ENCODE results near the gene NUP210L.

Gene NUP210L

GRCh38 chr1:154186852-154187501 lies 32.1 kb upstream of the NUP210L start:
- TF ChIP-seq, protein P1, sequence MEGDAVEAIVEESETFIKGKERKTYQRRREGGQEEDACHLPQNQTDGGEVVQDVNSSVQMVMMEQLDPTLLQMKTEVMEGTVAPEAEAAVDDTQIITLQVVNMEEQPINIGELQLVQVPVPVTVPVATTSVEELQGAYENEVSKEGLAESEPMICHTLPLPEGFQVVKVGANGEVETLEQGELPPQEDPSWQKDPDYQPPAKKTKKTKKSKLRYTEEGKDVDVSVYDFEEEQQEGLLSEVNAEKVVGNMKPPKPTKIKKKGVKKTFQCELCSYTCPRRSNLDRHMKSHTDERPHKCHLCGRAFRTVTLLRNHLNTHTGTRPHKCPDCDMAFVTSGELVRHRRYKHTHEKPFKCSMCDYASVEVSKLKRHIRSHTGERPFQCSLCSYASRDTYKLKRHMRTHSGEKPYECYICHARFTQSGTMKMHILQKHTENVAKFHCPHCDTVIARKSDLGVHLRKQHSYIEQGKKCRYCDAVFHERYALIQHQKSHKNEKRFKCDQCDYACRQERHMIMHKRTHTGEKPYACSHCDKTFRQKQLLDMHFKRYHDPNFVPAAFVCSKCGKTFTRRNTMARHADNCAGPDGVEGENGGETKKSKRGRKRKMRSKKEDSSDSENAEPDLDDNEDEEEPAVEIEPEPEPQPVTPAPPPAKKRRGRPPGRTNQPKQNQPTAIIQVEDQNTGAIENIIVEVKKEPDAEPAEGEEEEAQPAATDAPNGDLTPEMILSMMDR (IDR thresholded peaks at IDR 0.05) = no peak

GRCh38 chr1:154186177-154186576 lies 31.3 kb upstream of the NUP210L start:
- TF ChIP-seq, protein P1 (IDR thresholded peaks at IDR 0.05) = peak; percentile 88

GRCh38 chr1:154183046-154183915 lies 28.4 kb upstream of the NUP210L start:
- TF ChIP-seq, protein P1 (IDR thresholded peaks at IDR 0.05) = no peak

DNA sequence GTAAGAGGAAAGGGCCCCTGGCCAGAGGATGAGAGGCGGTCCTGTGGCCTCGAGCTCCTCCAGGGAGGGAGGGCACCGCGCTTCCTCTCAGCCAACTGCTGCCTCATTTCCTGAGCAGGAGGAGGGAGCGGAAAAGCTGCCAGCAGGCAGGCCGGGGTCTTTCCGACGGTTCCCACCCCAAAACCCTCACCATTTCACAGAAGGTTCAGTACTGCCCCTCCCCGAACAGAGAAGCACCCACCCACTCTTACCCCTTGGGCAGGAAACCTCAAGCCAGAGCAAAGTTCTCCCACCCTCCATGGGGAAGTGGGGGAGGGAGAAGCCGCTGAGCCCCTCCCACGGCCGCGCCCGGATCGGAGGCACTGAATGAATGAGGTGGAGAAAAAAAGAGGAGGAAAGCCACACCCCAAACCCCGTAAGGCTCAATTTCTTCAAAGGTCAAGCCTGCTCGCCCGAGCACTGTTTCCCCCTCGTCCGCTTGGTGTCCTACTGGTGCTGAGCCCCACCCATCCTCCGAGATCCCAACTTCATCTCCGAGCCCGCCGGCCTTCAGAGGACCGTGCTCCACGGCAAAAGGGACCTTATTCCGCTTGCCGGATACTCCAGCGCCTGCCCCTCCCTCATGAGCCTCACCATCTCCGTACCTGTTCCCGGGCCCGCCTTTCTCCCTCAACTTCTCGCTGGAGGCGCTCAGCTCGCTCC lies 27.6 kb upstream of the NUP210L start:
- TF ChIP-seq, protein P1 (IDR thresholded peaks at IDR 0.05) = no peak

GRCh38 chr1:154181944-154182343 lies 27.1 kb upstream of the NUP210L start:
- TF ChIP-seq, protein P1 (IDR thresholded peaks at IDR 0.05) = no peak

DNA sequence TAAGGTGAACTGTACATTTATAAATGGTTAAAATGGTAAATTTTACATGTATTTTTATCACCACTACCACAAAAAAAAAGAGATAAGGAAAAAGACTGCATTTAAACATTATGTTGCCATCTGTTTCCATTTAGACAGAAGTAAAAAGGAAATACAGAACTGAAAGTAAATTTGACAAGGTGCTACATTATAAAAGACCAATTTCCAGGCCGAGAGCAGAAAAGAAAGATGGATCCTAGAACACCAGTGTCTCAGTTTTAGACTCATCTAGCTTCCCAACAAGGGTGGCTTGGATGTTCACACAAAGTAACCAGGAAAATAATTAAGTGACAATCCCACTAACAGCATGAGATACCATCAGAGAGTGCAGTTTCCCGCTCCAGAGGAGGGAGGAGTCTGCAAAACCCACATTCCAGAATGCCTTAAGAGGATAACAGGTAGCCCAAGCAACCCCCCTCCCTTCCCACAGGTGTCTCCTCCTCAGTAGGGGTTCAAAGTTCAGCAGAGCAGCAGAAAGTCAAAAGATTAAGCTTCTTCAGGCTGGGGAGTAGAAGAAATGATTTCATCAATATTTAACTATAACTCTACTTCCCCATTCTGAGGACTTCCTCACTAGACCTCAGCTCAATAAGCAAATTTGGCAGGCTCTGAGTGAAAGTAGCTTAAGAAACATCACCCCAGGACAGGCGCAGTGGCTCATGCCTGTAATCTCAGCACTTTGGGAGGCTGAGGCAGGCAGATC lies 25.2 kb upstream of the NUP210L start:
- TF ChIP-seq, protein P1 (IDR thresholded peaks at IDR 0.05) = no peak

All from LNCAP (cell line).